ENCODE results near the gene IRAK2. TPM values are rescaled to one million over a fixed set of nuclear protein-coding genes. Genes with fewer than 3 reads are reported as not detected.

The IRAK2 gene
- total and polyA plus RNA-seq, 7 donors = 1.1 to 6.1 (median 2.8) TPM

DNA sequence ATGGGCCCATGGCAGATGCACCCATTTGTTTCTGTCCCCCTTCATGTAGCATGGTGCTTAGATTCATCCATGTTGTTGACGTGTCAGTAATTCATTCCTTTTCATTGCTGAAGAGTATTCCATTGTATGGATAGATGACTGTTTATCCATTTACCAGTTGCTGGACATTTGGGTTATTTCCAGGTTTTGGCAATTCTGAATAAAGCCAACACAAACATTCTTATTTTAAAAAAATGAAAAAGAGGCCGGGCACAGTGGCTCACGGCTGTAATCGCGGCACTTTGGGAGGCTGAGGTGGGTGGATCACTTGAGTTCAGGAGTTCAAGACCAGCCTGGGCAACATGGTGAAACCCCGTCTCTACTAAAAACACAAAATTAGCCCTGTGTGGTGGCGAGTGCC lies 64.9 kb downstream of the IRAK2 start:
- Histone ChIP-seq H3K27ac (no peak overlapping the region), H3K27me3 (no peaks in the 10 kb centered on the region), H3K36me3 (peaks cover 0 to 18% (median 3%) of the 10 kb centered on the region in 4 donors), H3K4me3 (no peak overlapping the region), H3K4me1 (peaks cover 0 to 7% (median 6%) of the 10 kb centered on the region in 4 donors), H3K9me3 (no peaks in the 10 kb centered on the region)
- no peak for DNase-seq
- 95 to 96% methylated on average over 7 of the region's 7 CpGs for WGBS, 2 donors
- TF ChIP-seq EP300 (IDR thresholded peaks at IDR 0.05) = no peak
- TF ChIP-seq, protein P1, sequence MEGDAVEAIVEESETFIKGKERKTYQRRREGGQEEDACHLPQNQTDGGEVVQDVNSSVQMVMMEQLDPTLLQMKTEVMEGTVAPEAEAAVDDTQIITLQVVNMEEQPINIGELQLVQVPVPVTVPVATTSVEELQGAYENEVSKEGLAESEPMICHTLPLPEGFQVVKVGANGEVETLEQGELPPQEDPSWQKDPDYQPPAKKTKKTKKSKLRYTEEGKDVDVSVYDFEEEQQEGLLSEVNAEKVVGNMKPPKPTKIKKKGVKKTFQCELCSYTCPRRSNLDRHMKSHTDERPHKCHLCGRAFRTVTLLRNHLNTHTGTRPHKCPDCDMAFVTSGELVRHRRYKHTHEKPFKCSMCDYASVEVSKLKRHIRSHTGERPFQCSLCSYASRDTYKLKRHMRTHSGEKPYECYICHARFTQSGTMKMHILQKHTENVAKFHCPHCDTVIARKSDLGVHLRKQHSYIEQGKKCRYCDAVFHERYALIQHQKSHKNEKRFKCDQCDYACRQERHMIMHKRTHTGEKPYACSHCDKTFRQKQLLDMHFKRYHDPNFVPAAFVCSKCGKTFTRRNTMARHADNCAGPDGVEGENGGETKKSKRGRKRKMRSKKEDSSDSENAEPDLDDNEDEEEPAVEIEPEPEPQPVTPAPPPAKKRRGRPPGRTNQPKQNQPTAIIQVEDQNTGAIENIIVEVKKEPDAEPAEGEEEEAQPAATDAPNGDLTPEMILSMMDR (IDR thresholded peaks at IDR 0.05) = no peak
- TF ChIP-seq POLR2A (IDR thresholded peaks at IDR 0.05) = no peak
- intact Hi-C loops (cut with DNase I) = loop anchor here (10.0 kb wide), 2 partner anchors 215 to 515 kb away; no protein-coding TSS in a partner anchor

DNA sequence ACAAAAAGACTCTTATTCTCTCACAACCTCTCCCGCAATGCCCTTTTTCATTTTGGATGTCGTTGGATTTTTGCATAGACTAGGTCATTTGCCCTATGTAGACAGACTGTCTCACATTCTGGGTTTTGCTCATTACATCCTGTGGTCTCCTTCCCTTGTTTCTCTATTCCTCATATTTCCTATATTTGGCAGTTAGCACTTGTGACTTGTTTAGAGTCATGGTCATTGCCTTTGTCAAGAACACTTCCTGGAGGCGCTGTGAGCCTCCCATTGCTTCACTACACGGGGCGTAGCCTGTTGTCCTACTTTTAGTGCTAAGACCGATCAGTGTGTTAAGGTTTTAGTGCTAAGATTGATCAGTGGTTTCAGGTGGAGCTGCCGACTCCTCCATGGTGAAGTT lies 67.4 kb downstream of the IRAK2 start:
- peaks cover 5 to 43% (median 9%) of the 10 kb centered on the region in 4 donors for H3K36me3 ChIP-seq
- intact Hi-C loops (cut with DNase I) = no loop called here
- H3K9me3 ChIP-seq = no peaks in the 10 kb centered on the region
- DNase-seq = no peak
- H3K27ac ChIP-seq = no peak overlapping the region
- no peak overlapping the region for H3K4me3 ChIP-seq
- WGBS, 2 donors = 79 to 80% methylated on average over 7 of the region's 7 CpGs
- H3K4me1 ChIP-seq = no peaks in the 10 kb centered on the region
- no peak for TF ChIP-seq EP300 (IDR thresholded peaks at IDR 0.05)
- TF ChIP-seq POLR2AphosphoS5 (IDR thresholded peaks at IDR 0.05) = no peak
- TF ChIP-seq POLR2A (IDR thresholded peaks at IDR 0.05) = no peak
- TF ChIP-seq, protein P1 (IDR thresholded peaks at IDR 0.05) = no peak
- H3K27me3 ChIP-seq = no peaks in the 10 kb centered on the region

DNA sequence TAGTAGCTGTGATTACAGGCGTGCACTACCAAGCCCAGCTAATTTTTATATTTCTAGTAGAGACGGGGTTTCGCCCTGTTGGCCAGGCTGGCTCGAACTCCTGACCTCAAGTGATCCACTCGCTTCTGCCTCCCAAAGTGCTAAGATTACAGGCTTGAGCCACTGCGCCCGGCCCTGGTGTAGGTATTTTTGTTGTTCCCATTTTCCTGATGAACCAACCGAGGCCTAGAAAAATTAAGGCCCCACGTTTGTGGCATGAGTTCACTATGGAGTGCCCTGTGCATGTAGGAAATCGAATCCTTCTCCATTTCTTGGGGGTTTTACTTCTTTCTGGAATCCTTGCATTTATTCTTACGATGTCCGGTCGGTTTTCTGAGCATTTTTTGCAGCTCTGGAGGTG lies 69.3 kb downstream of the IRAK2 start:
- Histone ChIP-seq H3K36me3 (peaks cover 5 to 44% (median 9%) of the 10 kb centered on the region in 4 donors), H3K4me3 (no peak overlapping the region), H3K9me3 (no peaks in the 10 kb centered on the region), H3K27me3 (no peaks in the 10 kb centered on the region), H3K27ac (no peak overlapping the region), H3K4me1 (no peaks in the 10 kb centered on the region)
- WGBS, 2 donors = 93 to 95% methylated on average over 13 of the region's 13 CpGs
- intact Hi-C loops (cut with DNase I) = no loop called here
- DNase-seq = no peak
- TF ChIP-seq EP300 (IDR thresholded peaks at IDR 0.05) (no peak), POLR2A (IDR thresholded peaks at IDR 0.05) (no peak), POLR2AphosphoS5 (IDR thresholded peaks at IDR 0.05) (no peak)
- TF ChIP-seq, protein P1 (IDR thresholded peaks at IDR 0.05) = no peak

DNA sequence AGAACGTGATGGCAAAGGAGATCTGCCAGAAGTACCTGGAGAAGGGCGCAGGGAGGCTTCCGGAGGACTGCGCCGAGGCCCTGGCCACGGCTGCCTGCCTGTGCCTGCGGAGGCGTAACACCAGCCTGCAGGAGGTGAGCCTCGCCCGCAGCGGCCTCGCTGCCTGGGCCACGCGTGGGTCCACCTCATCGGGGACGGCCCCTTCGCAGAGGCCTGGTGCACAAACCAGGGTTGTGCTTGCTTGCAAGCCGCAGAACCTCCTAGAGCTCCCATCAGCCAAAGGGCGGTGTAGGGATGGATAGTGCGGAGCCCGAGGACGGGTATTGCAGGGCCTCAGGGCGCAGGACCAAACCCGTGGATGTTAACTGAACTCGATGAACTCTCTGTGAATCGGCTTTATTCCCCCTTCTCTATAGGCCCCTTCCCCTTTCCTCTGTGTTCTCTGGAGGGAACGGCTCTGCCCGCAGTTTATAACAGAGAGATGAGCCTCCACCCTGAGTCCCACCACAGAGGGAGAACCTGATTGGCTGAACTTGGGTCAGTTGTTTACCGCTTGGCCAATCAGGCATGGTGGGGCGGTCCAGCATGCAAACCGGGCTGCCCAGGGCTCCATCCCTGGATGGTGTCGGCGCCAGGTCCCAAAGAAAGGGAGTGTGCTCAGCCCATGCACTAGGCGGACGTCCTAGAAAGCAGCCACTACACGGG lies 70.0 kb downstream of the IRAK2 start:
- 94 to 95% methylated on average over 36 of the region's 36 CpGs for WGBS, 2 donors
- H3K9me3 ChIP-seq = no peaks in the 10 kb centered on the region
- DNase-seq = no peak
- intact Hi-C loops (cut with DNase I) = no loop called here
- H3K27me3 ChIP-seq = no peaks in the 10 kb centered on the region
- H3K4me3 ChIP-seq = no peak overlapping the region
- H3K27ac ChIP-seq = no peak overlapping the region
- H3K36me3 ChIP-seq = peaks cover 5 to 46% (median 9%) of the 10 kb centered on the region in 4 donors
- TF ChIP-seq EP300 (IDR thresholded peaks at IDR 0.05) (no peak), POLR2A (IDR thresholded peaks at IDR 0.05) (no peak), POLR2AphosphoS5 (IDR thresholded peaks at IDR 0.05) (no peak)
- TF ChIP-seq, protein P1 (IDR thresholded peaks at IDR 0.05) = no peak
- no peaks in the 10 kb centered on the region for H3K4me1 ChIP-seq
